Central memory CD4-positive, alpha-beta T cell (primary cell): ENCODE measurements around the gene CACNB1.
"Not testable (repeated sequence)": the region's sequence is repeated elsewhere in the genome, so short reads cannot be mapped to it uniquely, and the experiment has no call there.

Experiments
- DNase-seq: peaks from one replicate; pipeline ENCODE4 v3.0.0; 2022

The CACNB1 gene

GRCh38 chr17:39150104-39150634, 47.3 kb downstream of the CACNB1 start:
- no peak for DNase-seq

GRCh38 chr17:39147221-39148185, 50.0 kb downstream of the CACNB1 start:
- DNase-seq = no peak

GRCh38 chr17:39146273-39146672, 51.2 kb downstream of the CACNB1 start:
- no peak for DNase-seq

GRCh38 chr17:39145143-39145542, 52.3 kb downstream of the CACNB1 start:
- no peak for DNase-seq

GRCh38 chr17:39144416-39144840, 53.0 kb downstream of the CACNB1 start:
- no peak for DNase-seq

GRCh38 chr17:39143552-39144093, 53.8 kb downstream of the CACNB1 start:
- DNase-seq = no peak

- DNase-seq = no peak
These were observed 55.4 kb downstream of the CACNB1 start for GRCh38 chr17:39141915-39142664.

- no peak for DNase-seq
These were observed 56.2 kb downstream of the CACNB1 start for GRCh38 chr17:39141294-39141693.

GRCh38 chr17:39139561-39139960, 57.9 kb downstream of the CACNB1 start:
- no peak for DNase-seq

GRCh38 chr17:39139161-39139511, 58.3 kb downstream of the CACNB1 start:
- DNase-seq = no peak

- no peak for DNase-seq
These were observed 58.9 kb downstream of the CACNB1 start for GRCh38 chr17:39138431-39139160.

- DNase-seq = no peak
These were observed 62.6 kb downstream of the CACNB1 start for GRCh38 chr17:39134878-39135277.

- DNase-seq = no peak
These were observed 65.3 kb downstream of the CACNB1 start for GRCh38 chr17:39132192-39132610.

GRCh38 chr17:39131616-39132015, 65.9 kb downstream of the CACNB1 start:
- no peak for DNase-seq

GRCh38 chr17:39130205-39130604, 67.3 kb downstream of the CACNB1 start:
- DNase-seq = no peak

GRCh38 chr17:39129544-39129943, 67.9 kb downstream of the CACNB1 start:
- DNase-seq = not testable (repeated sequence)

GRCh38 chr17:39126436-39126835, 71.0 kb downstream of the CACNB1 start:
- DNase-seq = no peak

- DNase-seq = no peak
These were observed 72.2 kb downstream of the CACNB1 start for GRCh38 chr17:39125143-39125875.

- no peak for DNase-seq
These were observed 73.8 kb downstream of the CACNB1 start for GRCh38 chr17:39123627-39124026.
